Mesangial cell (primary cell): Measurements from ENCODE around the gene CRYGN. TPM values are rescaled to one million over a fixed set of nuclear protein-coding genes. Genes with fewer than 3 reads are reported as not detected.

ENCODE experiments used
- total RNA-seq: library from RNA; depleted of rRNA; stranded (reverse); fragments of >200 nt; gene quantifications from 2 replicates; pipeline ENCODE4 v1.2.3, GENCODE V29; 2015

Gene CRYGN, protein sequence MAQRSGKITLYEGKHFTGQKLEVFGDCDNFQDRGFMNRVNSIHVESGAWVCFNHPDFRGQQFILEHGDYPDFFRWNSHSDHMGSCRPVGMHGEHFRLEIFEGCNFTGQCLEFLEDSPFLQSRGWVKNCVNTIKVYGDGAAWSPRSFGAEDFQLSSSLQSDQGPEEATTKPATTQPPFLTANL
- 1.3 TPM in 1 of 2 replicates, not detected in the other for total RNA-seq

DNA sequence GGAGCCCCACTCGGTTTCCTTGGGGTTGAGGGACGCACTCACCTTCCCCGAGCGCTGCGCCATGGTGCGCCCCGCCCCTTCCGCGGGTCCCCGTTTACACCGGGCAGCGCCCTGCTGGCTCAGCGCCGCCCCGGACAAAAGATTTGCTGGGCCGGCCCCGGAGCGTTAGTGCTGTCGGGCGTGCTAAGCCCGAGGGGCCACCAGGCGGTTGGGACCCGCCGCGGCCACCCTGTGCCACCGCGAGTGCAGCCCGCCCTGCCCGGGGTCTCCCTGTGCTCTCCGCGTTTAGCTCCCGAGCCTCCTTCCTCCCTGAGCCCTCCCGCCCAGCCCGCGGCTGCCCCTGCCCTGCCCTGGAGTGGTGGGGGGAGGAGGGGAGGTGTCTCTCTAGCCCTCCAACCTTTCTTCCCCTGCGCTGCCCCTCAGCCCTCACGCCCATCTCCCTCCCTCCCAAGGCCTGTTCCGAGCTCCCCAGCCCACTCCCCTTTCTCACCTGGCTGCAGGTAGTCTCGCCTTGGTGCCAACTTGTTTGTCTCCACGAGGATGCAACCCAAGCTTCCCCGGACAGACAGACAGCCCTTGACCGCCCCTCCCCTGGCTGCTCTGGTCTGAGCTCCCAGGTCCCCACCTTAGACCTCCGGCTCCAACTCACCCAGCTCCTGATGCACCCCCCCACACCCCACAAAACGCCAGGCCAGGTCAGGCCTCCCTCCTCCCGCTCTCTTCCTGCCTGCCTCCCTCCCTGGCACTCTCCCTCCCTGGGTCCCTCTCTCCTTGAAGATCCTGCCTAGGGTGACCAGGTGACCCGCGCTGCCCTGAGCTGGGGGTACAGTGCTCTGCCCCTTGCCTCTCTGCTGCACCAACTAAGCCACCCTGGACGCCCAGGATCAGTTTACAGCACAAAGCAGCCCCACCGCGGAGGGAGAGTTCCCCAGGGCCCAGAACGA is at the start of gene CRYGN:
TSS of gene CRYGN (minus strand) at position 287 of the 944 bp plus-strand sequence. CDS start at position 63, 224 bp downstream.

GRCh38 chr7:151409667-151410404 is 30.1 kb downstream of the CRYGN start, which contains the start of gene WDR86:
WDR86 (minus strand) TSS chr7:151410038; CDS start chr7:151409589, 449 bp downstream.

Other genes starting within 250 kb of the CRYGN start
- not detected in 2 replicates for gene H2BK1, start 229.7 kb downstream of the CRYGN start, total RNA-seq
- 39.0 and 55.7 TPM in 2 replicates for gene ABCF2, start 212.9 kb downstream of the CRYGN start, total RNA-seq
- 66.8 and 80.9 TPM in 2 replicates for gene CHPF2, start 207.7 kb downstream of the CRYGN start, total RNA-seq
- gene SMARCD3, start 191.4 kb downstream of the CRYGN start, total RNA-seq = 11.1 and 51.8 TPM in 2 replicates
- gene NUB1, start 98.3 kb downstream of the CRYGN start, total RNA-seq = 23.6 and 27.2 TPM in 2 replicates
- gene WDR86, start 30.1 kb downstream of the CRYGN start, total RNA-seq = 0.33 and 43.2 TPM in 2 replicates
- gene RHEB, start 79.8 kb upstream of the CRYGN start, total RNA-seq = 72.1 and 108 TPM in 2 replicates